Liver (tissue), 9 donors: ENCODE data around the gene PRKAA1. TPM values are rescaled to one million over a fixed set of nuclear protein-coding genes. Genes with fewer than 3 reads are reported as not detected.

Source experiments
- DNase-seq: peaks from one replicate; pipeline ENCODE4 v3.0.0-alpha.2; 2017; ENCODE audit warnings: low spot score
- H3K27ac ChIP-seq, 2 donors: one replicate each; pipeline ENCODE4 v1.7.0; 2013; ENCODE audit warnings: inconsistent platforms in 2 of 2, low read length in 2 of 2, control low read depth in 1 of 2, low read depth in 1 of 2, mild to moderate bottlenecking in 1 of 2
- H3K27me3 ChIP-seq, 4 donors: one replicate each; pipeline versions ENCODE4 v1.6.1 to v1.7.0; 2013; ENCODE audit warnings: low read length in 3 of 4, inconsistent platforms in 1 of 4, mild to moderate bottlenecking in 1 of 4, moderate library complexity in 1 of 4; ENCODE audit not compliant: control insufficient read depth in 4 of 4, insufficient read depth in 4 of 4
- H3K36me3 ChIP-seq, 4 donors: one replicate each; pipeline versions ENCODE4 v1.6.1 to v1.7.0; 2013; ENCODE audit warnings: low read length in 3 of 4, mild to moderate bottlenecking in 3 of 4, low read depth in 1 of 4, moderate library complexity in 1 of 4; ENCODE audit not compliant: control insufficient read depth in 4 of 4, insufficient read depth in 3 of 4
- H3K4me1 ChIP-seq, 4 donors: one replicate each; pipeline versions ENCODE4 v1.6.1 to v1.7.0; 2013; ENCODE audit warnings: low read length in 3 of 4, mild to moderate bottlenecking in 3 of 4, moderate library complexity in 1 of 4; ENCODE audit not compliant: control insufficient read depth in 4 of 4, insufficient read depth in 4 of 4
- H3K4me3 ChIP-seq, 3 donors: one replicate each; pipeline versions ENCODE4 v1.6.1 to v1.7.0; 2013; ENCODE audit warnings: low read length in 3 of 3, control low read depth in 1 of 3, low read depth in 1 of 3, mild to moderate bottlenecking in 1 of 3
- H3K9ac ChIP-seq, 2 donors: one replicate each; pipeline ENCODE4 v1.7.0; 2013; ENCODE audit warnings: low read length in 2 of 2, mild to moderate bottlenecking in 2 of 2, moderate library complexity in 2 of 2, control low read depth in 1 of 2, low read depth in 1 of 2
- H3K9me3 ChIP-seq, 4 donors: one replicate each; pipeline versions ENCODE4 v1.6.1 to v1.7.0; 2013; ENCODE audit warnings: low read length in 3 of 4; ENCODE audit not compliant: control insufficient read depth in 4 of 4
- ATF3 ChIP-seq: IDR thresholded peaks from 2 replicates; pipeline ENCODE4 v1.6.1; 2016; ENCODE audit warnings: antibody characterized with exemption
- CTCF ChIP-seq: fragments of 150-350 bp; IDR thresholded peaks from 2 replicates; pipeline ENCODE4 v1.5.1; 2017; ENCODE audit warnings: improper control_type of control experiment, low read depth, low read length; ENCODE audit not compliant: missing input control
- EGR1 ChIP-seq, 2 donors: IDR thresholded peaks; 2 replicates each; pipeline ENCODE4 v1.6.1; 2016 to 2018; ENCODE audit warnings: antibody characterized with exemption in 2 of 2, low read depth in 2 of 2
- FOXA1 ChIP-seq: IDR thresholded peaks from 2 replicates; pipeline ENCODE4 v1.6.1; 2016; ENCODE audit warnings: antibody characterized with exemption
- FOXA2 ChIP-seq: IDR thresholded peaks from 2 replicates; pipeline ENCODE4 v1.6.1; 2016; ENCODE audit warnings: antibody characterized with exemption
- GABPA ChIP-seq, 2 donors: IDR thresholded peaks in 1 of 2; conservative IDR thresholded peaks in 1 of 2; 2 replicates each; pipeline ENCODE4 v1.6.1; 2016; ENCODE audit warnings: antibody characterized with exemption in 2 of 2, mild to moderate bottlenecking in 1 of 2, moderate library complexity in 1 of 2
- HNF4A ChIP-seq, 2 donors: conservative IDR thresholded peaks; 2 replicates each; pipeline ENCODE4 v1.6.1; 2016; ENCODE audit warnings: antibody characterized with exemption in 2 of 2, mild to moderate bottlenecking in 2 of 2
- HNF4G ChIP-seq: IDR thresholded peaks from 2 replicates; pipeline ENCODE4 v1.6.1; 2016; ENCODE audit warnings: antibody characterized with exemption
- JUND ChIP-seq, 2 donors: IDR thresholded peaks; 2 replicates each; pipeline ENCODE4 v1.6.1; 2016; ENCODE audit warnings: antibody characterized with exemption in 2 of 2
- MAX ChIP-seq: IDR thresholded peaks from 2 replicates; pipeline ENCODE4 v1.6.1; 2016; ENCODE audit warnings: antibody characterized with exemption
- NR2F2 ChIP-seq: IDR thresholded peaks from 2 replicates; pipeline ENCODE4 v1.6.1; 2016; ENCODE audit warnings: antibody characterized with exemption
- RAD21 ChIP-seq, 2 donors: IDR thresholded peaks; 2 replicates each; pipeline ENCODE4 v1.6.1; 2016; ENCODE audit warnings: antibody characterized with exemption in 2 of 2, mild to moderate bottlenecking in 2 of 2
- REST ChIP-seq: IDR thresholded peaks from 2 replicates; pipeline ENCODE4 v1.6.1; 2016; ENCODE audit warnings: antibody characterized with exemption, mild to moderate bottlenecking
- RXRA ChIP-seq, 2 donors: IDR thresholded peaks; 2 replicates each; pipeline ENCODE4 v1.6.1; 2017 to 2018; ENCODE audit warnings: antibody characterized with exemption in 2 of 2, mild to moderate bottlenecking in 1 of 2
- SP1 ChIP-seq: IDR thresholded peaks from 2 replicates; pipeline ENCODE4 v1.6.1; 2018; ENCODE audit warnings: antibody characterized with exemption, mild to moderate bottlenecking
- TAF1 ChIP-seq: conservative IDR thresholded peaks from 2 replicates; pipeline ENCODE4 v1.6.1; 2016; ENCODE audit warnings: antibody characterized with exemption, mild to moderate bottlenecking
- YY1 ChIP-seq: IDR thresholded peaks from 2 replicates; pipeline ENCODE4 v1.6.1; 2016; ENCODE audit warnings: antibody characterized with exemption, mild to moderate bottlenecking
- ZBTB33 ChIP-seq: IDR thresholded peaks from 2 replicates; pipeline ENCODE4 v1.6.1; 2016; ENCODE audit warnings: antibody characterized with exemption
- WGBS: extraction: QIAGEN DNeasy Blood & Tissue Kit; methylation state at CpG from one replicate; pipeline ENCODE4 v1.1.7; 2013; 5-methylcytosine and 5-hydroxymethylcytosine counted together
- polyA plus RNA-seq, 2 donors: library from polyadenylated mRNA; stranded (reverse) in 1 of 2; unstranded in 1 of 2; fragments of 200-250 nt in 1 of 2; fragments of >200 nt in 1 of 2; fragmentation: Nextera tagmentation in 1 of 2; extraction: Ambion mirVana in 1 of 2; gene quantifications; one replicate each; pipeline versions ENCODE4 v1.2.1 to v1.2.3, GENCODE V29; 2013 to 2015
- total RNA-seq, 2 donors: library from RNA; depleted of rRNA; stranded (reverse); fragments of >200 nt; gene quantifications; one replicate each; pipeline ENCODE4 v1.2.3, GENCODE V29; 2014
- donor health status: healthy.
- donor health status: healthy.
- donor health status: healthy.
- donor health status: healthy.
- donor health status: healthy.

PRKAA1 gene
- total and polyA plus RNA-seq, 4 donors, result 23.7 to 105 (median 42.4) TPM

GRCh38 chr5:40755407-40756365 is 42.5 kb downstream of the PRKAA1 start, which contains the start of gene TTC33:
Gene TTC33, minus strand, starts transcription at chr5:40755961. Its CDS starts 8,943 bp downstream, at chr5:40747018.
- peaks cover 0 to 2% (median 2%) of the 10 kb centered on the region in 4 donors for H3K36me3 ChIP-seq
- peak; percentile 93 for TF ChIP-seq NR2F2
- no peak for TF ChIP-seq ZBTB33
- peak; percentile 96 for TF ChIP-seq MAX
- TF ChIP-seq TAF1, result no peak
- no peak for TF ChIP-seq FOXA1
- TF ChIP-seq GABPA (IDR thresholded peaks at IDR 0.05 in 1 of 2, conservative IDR thresholded peaks at IDR 0.05 in 1 of 2), result peak in 1 of 2 donors; percentile 75
- TF ChIP-seq RXRA (IDR thresholded peaks at IDR 0.05), result peak; percentile 61 to 71
- TF ChIP-seq JUND (IDR thresholded peaks at IDR 0.05), result peak; percentile 63 to 70
- peak; percentile 15 for TF ChIP-seq ATF3
- TF ChIP-seq YY1, result peak; percentile 78
- TF ChIP-seq RAD21 (IDR thresholded peaks at IDR 0.05), result peak; percentile 69 to 78
- TF ChIP-seq HNF4G, result no peak
- TF ChIP-seq FOXA2, result no peak
- TF ChIP-seq SP1, result peak; percentile 54
- TF ChIP-seq EGR1 (IDR thresholded peaks at IDR 0.05; ENCODE audit: low read depth in 2 of 2), result peak; percentile 67 to 82
- no peak for TF ChIP-seq REST
- peak; percentile 62 for TF ChIP-seq CTCF
- TF ChIP-seq HNF4A (conservative IDR thresholded peaks at IDR 0.05), result peak in 1 of 2 donors; percentile 21
- H3K4me3 ChIP-seq, result peak within 1 kb of the TSS; percentile 68 to 98 (median 97)
- peak within 1 kb of the TSS; percentile 93 to 99 for H3K9ac ChIP-seq
- DNase-seq, result peak; percentile 93
- H3K27ac ChIP-seq, result peak within 1 kb of the TSS; percentile 87 to 91
- H3K9me3 ChIP-seq, result no peaks in the 10 kb centered on the region
- H3K4me1 ChIP-seq, result peaks cover 0 to 18% (median 9%) of the 10 kb centered on the region in 4 donors
- WGBS, result 8% methylated on average over 80 of the region's 80 CpGs
- no peaks in the 10 kb centered on the region for H3K27me3 ChIP-seq
